ENCODE data around the gene HSBP1L1. TPM values are rescaled to one million over a fixed set of nuclear protein-coding genes. Genes with fewer than 3 reads are reported as not detected.
A peak's percentile ranks its signal among the peaks of the same experiment; 100 is the strongest.

The HSBP1L1 gene
- polyA plus RNA-seq, 4 donors, result 11.9 to 65.2 (median 38.6) TPM

GRCh38 chr18:79951545-79952455 is 12.6 kb upstream of the HSBP1L1 start, which contains the start of gene SLC66A2:
Gene SLC66A2, minus strand, starts transcription at chr18:79951653. Its CDS starts 727 bp downstream, at chr18:79950926.
- Histone ChIP-seq H3K27me3 (ENCODE audit: control insufficient read depth in 3 of 3, insufficient read depth in 3 of 3, low read length in 3 of 3) (no peaks in the 10 kb centered on the region), H3K4me3 (ENCODE audit: low read depth in 1 of 3, low read length in 3 of 3) (peak within 1 kb of the TSS; percentile 45 to 95 (median 94)), H3K9me3 (ENCODE audit: control insufficient read depth in 2 of 2, insufficient read depth in 1 of 2, low read depth in 1 of 2, low read length in 1 of 2) (no peaks in the 10 kb centered on the region), H3K27ac (ENCODE audit: low read depth in 1 of 3, low read length in 2 of 3) (peak within 1 kb of the TSS in 1 of 3 donors; percentile 72), H3K36me3 (ENCODE audit: control insufficient read depth in 3 of 3, insufficient read depth in 2 of 3, low read depth in 1 of 3, low read length in 3 of 3) (peaks cover 0 to 9% (median 0%) of the 10 kb centered on the region in 3 donors), H3K4me1 (ENCODE audit: control insufficient read depth in 3 of 3, insufficient read depth in 2 of 3, low read depth in 1 of 3, low read length in 2 of 3) (peaks cover 0 to 37% (median 10%) of the 10 kb centered on the region in 3 donors)
- WGBS, 3 donors, result 0 to 1% (median 1%) methylated on average over 82 to 126 of the region's 126 CpGs
- FAIRE-seq, result no peak
- DNase-seq, result peak; percentile 83 to 95

- WGBS, 3 donors, result 14 to 25% (median 23%) methylated on average over 39 to 43 of the region's 43 CpGs
- FAIRE-seq (no peak), DNase-seq (no peak)
- Histone ChIP-seq H3K4me3 (ENCODE audit: low read depth in 1 of 3, low read length in 3 of 3) (peak overlapping the region; percentile 45 to 95 (median 63)), H3K9me3 (ENCODE audit: control insufficient read depth in 2 of 2, insufficient read depth in 1 of 2, low read depth in 1 of 2, low read length in 1 of 2) (no peaks in the 10 kb centered on the region), H3K27me3 (ENCODE audit: control insufficient read depth in 3 of 3, insufficient read depth in 3 of 3, low read length in 3 of 3) (no peaks in the 10 kb centered on the region), H3K4me1 (ENCODE audit: control insufficient read depth in 3 of 3, insufficient read depth in 2 of 3, low read depth in 1 of 3, low read length in 2 of 3) (peaks cover 0 to 37% (median 10%) of the 10 kb centered on the region in 3 donors), H3K27ac (ENCODE audit: low read depth in 1 of 3, low read length in 2 of 3) (no peak overlapping the region), H3K36me3 (ENCODE audit: control insufficient read depth in 3 of 3, insufficient read depth in 2 of 3, low read depth in 1 of 3, low read length in 3 of 3) (peaks cover 0 to 9% (median 0%) of the 10 kb centered on the region in 3 donors)
Measured at GRCh38 chr18:79952456-79952995, 11.9 kb upstream of the HSBP1L1 start.

- WGBS, 3 donors, result 44 to 74% (median 69%) methylated on average over 24 of the region's 24 CpGs
- peaks cover 0 to 5% (median 0%) of the 10 kb centered on the region in 3 donors for H3K36me3 ChIP-seq (ENCODE audit: control insufficient read depth in 3 of 3, insufficient read depth in 2 of 3, low read depth in 1 of 3, low read length in 3 of 3)
- H3K27ac ChIP-seq (ENCODE audit: low read depth in 1 of 3, low read length in 2 of 3), result no peak overlapping the region
- no peaks in the 10 kb centered on the region for H3K27me3 ChIP-seq (ENCODE audit: control insufficient read depth in 3 of 3, insufficient read depth in 3 of 3, low read length in 3 of 3)
- peak; percentile 54 for DNase-seq
- peaks cover 0 to 33% (median 10%) of the 10 kb centered on the region in 3 donors for H3K4me1 ChIP-seq (ENCODE audit: control insufficient read depth in 3 of 3, insufficient read depth in 2 of 3, low read depth in 1 of 3, low read length in 2 of 3)
- FAIRE-seq, result no peak
- no peak overlapping the region for H3K4me3 ChIP-seq (ENCODE audit: low read depth in 1 of 3, low read length in 3 of 3)
- no peaks in the 10 kb centered on the region for H3K9me3 ChIP-seq (ENCODE audit: control insufficient read depth in 2 of 2, insufficient read depth in 1 of 2, low read depth in 1 of 2, low read length in 1 of 2)
Measured at GRCh38 chr18:79952996-79953559, 11.4 kb upstream of the HSBP1L1 start.

- Histone ChIP-seq H3K36me3 (ENCODE audit: control insufficient read depth in 3 of 3, insufficient read depth in 2 of 3, low read depth in 1 of 3, low read length in 3 of 3) (no peaks in the 10 kb centered on the region), H3K4me3 (ENCODE audit: low read depth in 1 of 3, low read length in 3 of 3) (no peak overlapping the region), H3K27me3 (ENCODE audit: control insufficient read depth in 3 of 3, insufficient read depth in 3 of 3, low read length in 3 of 3) (no peaks in the 10 kb centered on the region), H3K4me1 (ENCODE audit: control insufficient read depth in 3 of 3, insufficient read depth in 2 of 3, low read depth in 1 of 3, low read length in 2 of 3) (peaks cover 0 to 31% (median 10%) of the 10 kb centered on the region in 3 donors), H3K9me3 (ENCODE audit: control insufficient read depth in 2 of 2, insufficient read depth in 1 of 2, low read depth in 1 of 2, low read length in 1 of 2) (no peaks in the 10 kb centered on the region), H3K27ac (ENCODE audit: low read depth in 1 of 3, low read length in 2 of 3) (peak overlapping the region in 1 of 3 donors; percentile 65)
- 42 to 75% (median 58%) methylated on average over 10 of the region's 10 CpGs for WGBS, 3 donors
- DNase-seq (peak; percentile 89 to 95), FAIRE-seq (no peak)
Measured at GRCh38 chr18:79953971-79954651, 10.3 kb upstream of the HSBP1L1 start.

GRCh38 chr18:79954791-79955190 is 9.7 kb upstream of the HSBP1L1 start:
- DNase-seq, result no peak
- FAIRE-seq, result no peak

GRCh38 chr18:79955302-79956075 is 9.0 kb upstream of the HSBP1L1 start:
- WGBS, 3 donors, result 82 to 89% (median 85%) methylated on average over 12 of the region's 12 CpGs
- no peak overlapping the region for H3K4me3 ChIP-seq (ENCODE audit: low read depth in 1 of 3, low read length in 3 of 3)
- no peaks in the 10 kb centered on the region for H3K27me3 ChIP-seq (ENCODE audit: control insufficient read depth in 3 of 3, insufficient read depth in 3 of 3, low read length in 3 of 3)
- no peaks in the 10 kb centered on the region for H3K9me3 ChIP-seq (ENCODE audit: control insufficient read depth in 2 of 2, insufficient read depth in 1 of 2, low read depth in 1 of 2, low read length in 1 of 2)
- H3K27ac ChIP-seq (ENCODE audit: low read depth in 1 of 3, low read length in 2 of 3), result no peak overlapping the region
- DNase-seq, result no peak
- peaks cover 0 to 28% (median 3%) of the 10 kb centered on the region in 3 donors for H3K4me1 ChIP-seq (ENCODE audit: control insufficient read depth in 3 of 3, insufficient read depth in 2 of 3, low read depth in 1 of 3, low read length in 2 of 3)
- no peak for FAIRE-seq
- no peaks in the 10 kb centered on the region for H3K36me3 ChIP-seq (ENCODE audit: control insufficient read depth in 3 of 3, insufficient read depth in 2 of 3, low read depth in 1 of 3, low read length in 3 of 3)

More at GRCh38 chr18:79954791-79955190, 9.7 kb upstream of the HSBP1L1 start:
- H3K27ac ChIP-seq (ENCODE audit: low read depth in 1 of 3, low read length in 2 of 3), result peak overlapping the region in 1 of 3 donors; percentile 65
- no peak overlapping the region for H3K4me3 ChIP-seq (ENCODE audit: low read depth in 1 of 3, low read length in 3 of 3)
- H3K4me1 ChIP-seq (ENCODE audit: control insufficient read depth in 3 of 3, insufficient read depth in 2 of 3, low read depth in 1 of 3, low read length in 2 of 3), result peaks cover 0 to 32% (median 8%) of the 10 kb centered on the region in 3 donors
- H3K9me3 ChIP-seq (ENCODE audit: control insufficient read depth in 2 of 2, insufficient read depth in 1 of 2, low read depth in 1 of 2, low read length in 1 of 2), result no peaks in the 10 kb centered on the region
- H3K36me3 ChIP-seq (ENCODE audit: control insufficient read depth in 3 of 3, insufficient read depth in 2 of 3, low read depth in 1 of 3, low read length in 3 of 3), result no peaks in the 10 kb centered on the region
- H3K27me3 ChIP-seq (ENCODE audit: control insufficient read depth in 3 of 3, insufficient read depth in 3 of 3, low read length in 3 of 3), result no peaks in the 10 kb centered on the region
- WGBS, 3 donors, result 66 to 82% (median 77%) methylated on average over 5 of the region's 5 CpGs

GRCh38 chr18:79956276-79956675 is 8.2 kb upstream of the HSBP1L1 start:
- DNase-seq, result no peak
- H3K4me3 ChIP-seq (ENCODE audit: low read depth in 1 of 3, low read length in 3 of 3), result no peak overlapping the region
- FAIRE-seq, result no peak
- no peaks in the 10 kb centered on the region for H3K9me3 ChIP-seq (ENCODE audit: control insufficient read depth in 2 of 2, insufficient read depth in 1 of 2, low read depth in 1 of 2, low read length in 1 of 2)
- no peaks in the 10 kb centered on the region for H3K36me3 ChIP-seq (ENCODE audit: control insufficient read depth in 3 of 3, insufficient read depth in 2 of 3, low read depth in 1 of 3, low read length in 3 of 3)
- H3K27ac ChIP-seq (ENCODE audit: low read depth in 1 of 3, low read length in 2 of 3), result no peak overlapping the region
- peaks cover 0 to 26% (median 3%) of the 10 kb centered on the region in 3 donors for H3K4me1 ChIP-seq (ENCODE audit: control insufficient read depth in 3 of 3, insufficient read depth in 2 of 3, low read depth in 1 of 3, low read length in 2 of 3)
- H3K27me3 ChIP-seq (ENCODE audit: control insufficient read depth in 3 of 3, insufficient read depth in 3 of 3, low read length in 3 of 3), result no peaks in the 10 kb centered on the region
- WGBS, 3 donors, result 74 to 93% (median 76%) methylated on average over 2 of the region's 2 CpGs
